Astrocyte of the cerebellum (primary cell): ENCODE measurements around the gene CNGB1.

Source experiments
- DNase-seq: peaks from one replicate; pipeline ENCODE4 v3.0.0-alpha.2; 2011; ENCODE audit warnings: low read depth
- H3K4me3 ChIP-seq: 2 replicates; pipeline ENCODE4 v1.5.1; 2011; ENCODE audit warnings: mild to moderate bottlenecking, low read depth, low read length, moderate library complexity
- CTCF ChIP-seq: IDR thresholded peaks from 2 replicates; pipeline ENCODE4 v1.5.1; 2012; ENCODE audit warnings: low read length, low read depth, moderate library complexity, mild to moderate bottlenecking; ENCODE audit errors: missing control alignments
- in situ Hi-C: cut with HindIII; loops from 2 replicates; pipeline ENCODE4 v1.10.0; 2017; ENCODE audit warnings: low sequenced_read_pairs

The CNGB1 gene

DNA sequence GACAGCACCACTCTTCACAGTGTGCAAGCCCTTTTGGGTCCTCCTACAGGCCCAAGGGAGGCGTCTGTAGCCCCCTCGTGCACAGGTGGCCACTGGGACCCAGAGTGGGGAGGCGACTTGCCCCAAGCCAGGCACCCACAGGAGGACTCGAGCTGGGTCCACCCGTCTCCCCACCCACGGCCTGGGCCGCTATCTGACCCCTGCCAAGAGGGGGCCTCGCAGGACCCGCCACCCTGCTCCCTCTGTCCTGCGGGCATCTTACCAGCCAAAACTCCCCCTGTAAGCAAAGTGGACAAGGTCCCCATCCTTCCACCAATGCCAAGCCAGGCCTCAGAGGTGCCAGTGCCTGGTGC, 31.1 kb downstream of the CNGB1 start:
- in situ Hi-C loops, result loop anchor here (5.0 kb wide), 1 partner anchor 47 kb away; no protein-coding TSS in a partner anchor
- no peak for TF ChIP-seq CTCF
- no peak overlapping the region for H3K4me3 ChIP-seq
- no peak for DNase-seq

GRCh38 chr16:57938936-57939871, 31.7 kb downstream of the CNGB1 start:
- DNase-seq, result peak; percentile 68
- H3K4me3 ChIP-seq, result no peak overlapping the region
- TF ChIP-seq CTCF, result peak; percentile 21
- in situ Hi-C loops, result no loop called here

DNA sequence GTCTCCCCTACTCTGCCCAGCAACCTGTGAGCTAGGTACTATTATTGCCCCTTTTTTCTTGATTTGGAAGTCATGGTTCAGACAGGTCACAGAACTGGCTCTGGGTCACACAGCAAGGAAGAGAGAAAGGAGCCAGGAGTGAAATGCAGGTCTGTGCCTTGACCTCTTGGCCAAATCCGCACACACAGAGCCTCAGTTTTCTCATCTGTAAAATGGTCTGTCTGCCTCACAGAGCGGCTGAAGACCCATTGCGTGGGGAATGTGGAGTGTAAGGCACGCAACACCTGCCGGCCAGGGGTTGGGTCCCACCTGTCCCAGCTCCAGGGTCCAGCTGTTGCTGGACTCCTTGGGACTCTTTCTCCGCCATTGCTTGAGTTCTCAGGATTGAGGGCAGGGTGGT, 32.4 kb downstream of the CNGB1 start:
- DNase-seq, result no peak
- in situ Hi-C loops, result no loop called here
- H3K4me3 ChIP-seq, result no peak overlapping the region
- TF ChIP-seq CTCF, result no peak

GRCh38 chr16:57937861-57938260, 33.1 kb downstream of the CNGB1 start:
- peak; percentile 22 for DNase-seq
- in situ Hi-C loops, result no loop called here
- TF ChIP-seq CTCF, result no peak
- H3K4me3 ChIP-seq, result no peak overlapping the region

- no peak overlapping the region for H3K4me3 ChIP-seq
- TF ChIP-seq CTCF, result no peak
- no peak for DNase-seq
- in situ Hi-C loops, result no loop called here
Measured at GRCh38 chr16:57935904-57936303, 35.0 kb downstream of the CNGB1 start.

GRCh38 chr16:57930533-57930932, 40.4 kb downstream of the CNGB1 start:
- TF ChIP-seq CTCF, result no peak
- H3K4me3 ChIP-seq, result no peak overlapping the region
- no peak for DNase-seq
- in situ Hi-C loops, result no loop called here
